HG03175 (cell line): ENCODE results near the gene BLCAP.
"Not testable (repeated sequence)": the region's sequence is repeated elsewhere in the genome, so short reads cannot be mapped to it uniquely, and the experiment has no call there.

Experiments
- ATAC-seq: cut with Tn5 transposase; IDR thresholded peaks from one replicate; pipeline ENCODE4 v1.9.1; 2021; ENCODE audit warnings: mild to moderate bottlenecking, moderate library complexity; ENCODE audit not compliant: unreplicated experiment

The BLCAP gene

DNA sequence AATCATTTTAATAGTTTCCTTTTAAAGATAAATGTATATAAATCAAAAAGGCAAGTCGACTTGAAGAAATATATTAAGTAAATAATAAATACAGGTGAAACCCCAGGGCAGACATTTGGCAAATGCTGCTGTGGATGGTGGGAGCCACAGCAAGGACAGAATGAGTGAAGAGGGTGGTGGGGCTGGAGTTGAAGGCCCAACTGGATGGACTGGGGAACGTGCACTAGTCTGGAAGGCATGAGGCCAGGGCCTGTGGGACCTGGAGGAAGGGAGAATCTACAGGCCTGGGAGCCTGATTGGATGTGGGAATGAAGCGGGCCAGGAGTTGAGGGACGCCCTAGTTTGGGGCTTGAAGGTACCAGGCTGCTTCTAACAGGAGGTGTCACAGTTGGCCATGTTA is 30.6 kb upstream of the BLCAP start:
- no peak for ATAC-seq

DNA sequence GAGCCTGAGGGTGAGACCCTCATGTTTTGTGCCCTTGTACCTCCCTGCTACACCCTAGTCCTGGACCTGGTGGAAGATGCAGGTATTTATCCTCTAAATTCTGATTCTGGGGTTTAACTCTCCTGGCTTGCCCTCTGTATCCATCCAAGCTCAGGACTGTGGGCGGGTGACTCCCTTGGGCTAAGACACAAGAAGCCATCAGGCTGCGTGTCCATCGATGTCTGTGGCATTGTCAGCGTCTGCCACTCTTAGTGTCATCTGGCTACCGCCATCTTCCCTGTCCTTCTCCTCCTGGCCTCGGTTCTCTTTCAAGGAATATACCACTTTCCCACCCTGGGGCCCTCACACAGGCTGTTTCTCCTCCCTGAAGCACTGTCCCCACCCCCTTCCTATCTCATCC is 28.9 kb upstream of the BLCAP start:
- no peak for ATAC-seq

DNA sequence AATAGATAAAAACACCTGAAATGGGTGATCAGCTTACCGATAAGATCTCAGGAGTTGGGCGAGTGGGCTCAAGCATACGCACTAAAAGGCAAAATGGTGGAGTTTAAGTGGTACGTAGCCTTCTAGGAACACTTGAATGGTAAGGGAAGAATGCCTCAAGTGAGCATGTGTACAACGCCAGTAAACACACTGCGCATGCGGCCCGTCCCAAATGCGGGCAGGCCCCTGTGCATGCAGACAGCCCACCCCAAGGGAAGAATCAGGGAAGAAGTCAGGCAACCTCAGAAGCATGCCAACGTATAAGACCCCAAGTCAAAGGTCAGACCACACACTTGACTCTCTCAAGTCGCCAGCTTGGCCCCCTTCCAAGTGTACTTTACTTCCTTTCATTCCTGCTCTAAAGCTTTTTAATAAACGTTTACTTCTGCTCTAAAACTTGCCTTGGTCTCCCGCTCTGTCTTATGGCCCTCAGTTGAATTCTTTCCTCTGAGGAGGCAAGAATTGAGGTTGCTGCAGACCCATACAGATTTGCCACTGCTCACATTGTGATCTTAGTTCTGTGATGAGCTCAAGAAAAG is 27.1 kb upstream of the BLCAP start:
- not testable (repeated sequence) for ATAC-seq

DNA sequence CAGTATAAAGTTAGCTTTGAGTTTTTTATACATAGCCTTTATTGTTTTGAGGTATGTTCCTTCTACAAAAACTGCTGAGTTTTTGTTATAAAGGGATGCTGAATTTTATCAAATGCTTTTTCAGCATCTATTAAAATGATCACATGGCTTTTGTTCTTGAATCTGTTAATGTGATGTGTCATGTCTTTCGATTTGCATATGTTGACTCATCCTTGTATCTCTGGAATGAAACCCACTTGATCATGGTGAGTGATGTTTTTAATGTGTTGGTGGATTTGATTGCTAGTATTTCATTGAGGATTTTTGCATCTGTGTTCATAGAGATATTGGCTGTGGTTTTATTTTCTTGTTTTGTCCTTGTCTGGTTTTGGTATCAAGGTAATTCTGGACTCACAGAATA is 24.7 kb upstream of the BLCAP start:
- no peak for ATAC-seq

DNA sequence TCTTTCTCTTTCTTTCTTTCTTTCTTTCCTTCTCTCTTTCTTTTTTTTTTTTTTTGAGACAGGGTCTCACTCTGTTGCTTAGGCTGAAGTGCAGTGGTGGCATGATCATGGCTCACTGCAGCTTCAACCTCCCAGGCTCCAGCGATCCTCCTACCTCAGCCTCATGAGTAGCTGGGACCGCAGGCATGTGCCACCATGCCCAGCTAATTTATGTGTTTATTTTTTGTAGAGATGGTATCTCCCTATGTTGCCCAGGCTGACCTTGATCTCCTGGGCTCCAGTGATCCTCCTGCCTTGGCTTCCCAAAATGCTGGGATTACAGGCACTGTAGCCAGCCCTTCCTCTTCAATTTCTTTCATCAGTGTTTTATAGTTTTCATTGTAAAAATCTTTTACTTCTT is 24.0 kb upstream of the BLCAP start:
- not testable (repeated sequence) for ATAC-seq

DNA sequence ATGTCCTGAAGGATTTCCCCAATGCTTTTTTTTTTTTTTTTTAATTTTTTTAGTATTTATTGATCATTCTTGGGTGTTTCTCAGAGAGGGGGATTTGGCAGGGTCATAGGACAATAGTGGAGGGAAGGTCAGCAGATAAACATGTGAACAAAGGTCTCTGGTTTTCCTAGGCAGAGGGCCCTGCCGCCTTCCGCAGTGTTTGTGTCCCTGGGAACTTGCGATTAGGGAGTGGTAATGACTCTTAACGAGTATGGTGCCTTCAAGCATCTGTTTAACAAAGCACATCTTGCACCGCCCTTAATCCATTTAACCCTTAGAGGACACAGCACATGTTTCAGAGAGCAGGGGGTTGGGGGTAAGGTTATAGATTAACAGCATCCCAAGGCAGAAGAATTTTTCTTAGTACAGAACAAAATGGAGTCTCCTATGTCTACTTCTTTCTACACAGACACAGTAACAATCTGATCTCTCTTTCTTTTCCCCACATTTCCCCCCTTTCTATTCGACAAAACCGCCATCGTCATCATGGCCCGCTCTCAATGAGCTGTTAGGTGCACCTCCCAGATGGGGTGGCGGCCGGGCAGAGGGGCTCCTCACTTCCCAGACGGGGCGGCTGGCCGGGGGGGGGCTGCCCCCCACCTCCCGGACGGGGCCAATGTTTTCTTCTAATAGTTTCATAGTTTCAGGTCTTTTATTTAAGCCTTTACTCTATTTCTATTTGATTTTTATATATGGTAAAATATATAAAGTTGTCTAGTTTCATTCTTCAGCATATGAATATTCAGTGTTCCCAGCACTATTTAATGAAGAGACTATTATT is 22.6 kb upstream of the BLCAP start:
- ATAC-seq = not testable (repeated sequence)

DNA sequence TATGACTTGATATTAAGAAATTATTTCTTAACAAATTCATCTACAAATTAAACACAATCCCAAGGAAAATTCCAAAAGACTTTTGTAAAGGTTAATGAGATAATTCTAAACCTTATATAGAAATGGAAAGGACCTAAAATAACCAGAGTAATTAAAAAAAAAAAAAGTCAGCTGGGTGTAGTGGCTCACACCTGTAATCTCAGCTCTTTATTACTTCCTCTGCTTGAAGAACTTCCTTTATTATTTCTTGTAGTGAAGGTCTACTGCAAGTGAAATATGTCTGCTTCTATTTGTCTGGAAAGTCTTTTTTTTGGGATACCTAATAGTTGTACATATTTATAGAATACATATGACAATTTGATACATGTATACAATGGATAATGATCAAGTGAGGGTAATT is 20.2 kb upstream of the BLCAP start:
- ATAC-seq = no peak

DNA sequence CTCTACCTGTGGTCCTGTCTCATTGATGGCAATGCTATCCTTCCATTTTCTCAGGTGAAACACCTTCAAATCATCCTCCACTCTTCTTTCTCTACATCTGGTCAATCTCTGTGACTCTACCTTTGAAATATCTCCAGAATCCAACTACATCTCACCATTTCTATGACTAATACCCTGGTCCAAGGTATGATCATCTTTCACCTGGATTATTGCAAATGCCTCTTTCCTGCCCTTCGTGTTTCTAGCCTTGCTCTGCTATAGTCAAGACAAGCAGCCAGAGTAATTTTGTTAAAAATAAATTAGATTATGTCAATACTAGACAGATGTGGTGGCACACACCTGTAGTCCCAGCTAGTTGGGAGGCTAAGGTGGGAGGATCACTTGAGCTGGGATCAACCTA is 17.8 kb upstream of the BLCAP start:
- ATAC-seq = no peak

DNA sequence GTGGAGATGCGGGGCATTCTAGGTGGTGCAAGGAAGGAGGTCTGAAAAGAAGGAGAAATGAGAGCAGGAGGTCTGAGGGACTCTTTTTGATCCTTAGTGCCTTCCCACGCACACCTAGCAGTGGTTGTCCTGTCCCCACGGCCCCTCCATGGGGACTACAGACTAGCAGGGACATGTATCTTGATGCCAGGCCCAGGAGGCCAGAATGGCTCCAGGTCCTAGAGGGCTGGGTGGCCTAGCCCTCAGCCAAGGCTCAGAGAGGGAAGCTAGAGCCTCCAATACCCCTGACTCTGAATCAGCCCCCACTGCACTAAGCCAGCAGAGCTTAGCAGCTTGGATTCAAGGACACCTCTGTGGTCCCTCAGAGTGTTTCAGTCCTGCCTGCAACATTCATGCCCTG is 16.7 kb upstream of the BLCAP start:
- no peak for ATAC-seq

DNA sequence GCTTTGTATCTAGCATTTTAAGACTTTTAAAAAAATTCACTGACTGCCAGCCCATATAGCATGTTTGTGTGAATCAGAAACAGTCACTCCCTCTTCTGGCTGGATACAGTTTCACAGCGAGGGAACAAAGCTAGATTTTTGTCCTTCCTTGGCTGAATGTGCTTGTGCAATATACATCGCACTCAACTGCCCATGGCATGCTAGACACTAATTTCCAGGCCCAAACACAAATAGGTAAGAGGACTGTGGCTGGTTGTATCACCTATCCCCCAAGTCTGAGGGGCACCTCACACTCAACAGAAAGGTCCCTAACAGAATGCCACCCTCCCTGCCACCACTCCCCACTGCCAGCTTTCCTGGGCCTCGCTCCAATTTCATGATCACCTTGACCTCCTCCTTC is 16.2 kb upstream of the BLCAP start:
- ATAC-seq = no peak

DNA sequence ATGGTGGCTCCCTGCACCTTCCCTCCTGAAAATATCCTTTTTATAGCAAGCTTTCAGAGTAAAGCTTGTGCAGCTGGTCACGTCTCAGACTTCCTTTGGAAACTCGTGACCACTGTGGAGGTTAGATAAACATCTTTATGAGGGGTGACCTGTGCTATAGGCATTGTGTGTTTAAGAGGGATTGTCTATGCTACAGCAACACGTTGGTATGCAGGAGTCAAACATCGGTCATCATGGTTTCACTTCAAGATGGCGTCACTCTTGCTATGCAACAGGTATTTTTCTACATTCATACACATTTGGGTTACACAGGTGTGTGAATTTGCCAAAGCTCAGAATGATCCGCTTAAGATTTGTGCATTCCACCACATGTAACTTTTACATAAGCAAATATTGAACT is 14.6 kb upstream of the BLCAP start:
- ATAC-seq = no peak

DNA sequence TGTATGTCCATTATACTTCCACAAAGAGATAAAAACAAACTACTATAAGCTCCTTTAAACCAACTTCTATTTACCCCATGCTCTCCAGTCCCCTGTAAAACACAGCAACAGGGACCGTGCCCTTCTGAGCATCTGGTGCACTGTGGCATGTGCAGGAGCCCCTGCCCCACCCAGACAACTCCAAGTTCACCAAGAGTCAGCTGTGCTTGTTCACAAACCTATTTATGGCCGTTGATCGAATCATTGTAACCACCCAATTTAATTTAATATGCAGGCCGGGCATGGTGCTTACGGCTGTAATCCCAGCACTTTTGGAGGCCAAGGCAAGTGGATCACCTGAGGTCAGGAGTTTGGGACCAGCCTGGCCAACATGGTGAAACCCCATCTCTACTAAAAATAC is 13.7 kb upstream of the BLCAP start:
- no peak for ATAC-seq

DNA sequence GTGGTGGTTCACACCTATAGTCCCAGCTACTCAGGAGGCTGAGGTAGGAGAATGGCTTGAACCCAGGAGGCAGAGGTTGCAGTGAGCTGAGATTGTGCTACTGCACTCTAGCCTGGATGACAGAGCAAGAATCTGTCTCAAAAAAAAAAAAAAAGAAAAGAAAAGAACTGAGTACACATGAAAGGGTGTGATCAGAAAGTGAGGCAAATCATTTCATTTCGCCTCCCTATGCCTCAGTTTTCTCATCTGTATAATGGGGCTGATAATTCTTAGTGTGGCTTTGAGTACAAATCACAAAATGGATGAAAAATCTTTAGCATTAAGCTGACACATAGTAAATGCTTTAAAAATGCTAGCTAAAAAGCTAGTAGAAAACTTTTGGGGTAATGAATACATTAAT is 13.2 kb upstream of the BLCAP start:
- not testable (repeated sequence) for ATAC-seq

DNA sequence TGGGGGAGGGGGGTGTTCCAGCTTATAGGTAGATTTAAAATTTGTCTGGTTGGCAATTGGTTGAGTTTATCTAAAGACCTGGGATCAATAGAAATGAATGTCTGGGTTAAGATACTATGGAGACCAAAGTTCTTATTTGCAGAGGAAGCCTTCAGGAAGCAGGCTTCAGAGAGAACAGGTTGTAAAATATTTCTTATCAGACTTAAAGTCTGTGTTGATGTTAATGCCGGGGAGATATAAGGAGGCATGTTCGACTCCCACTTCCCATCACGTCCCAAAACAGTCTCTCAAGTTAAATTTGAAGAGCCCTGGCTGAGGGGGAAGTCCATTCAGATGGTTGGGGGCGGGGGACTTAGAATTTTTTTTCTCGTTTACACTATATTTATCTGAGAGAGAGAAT is 12.3 kb upstream of the BLCAP start:
- ATAC-seq = no peak

DNA sequence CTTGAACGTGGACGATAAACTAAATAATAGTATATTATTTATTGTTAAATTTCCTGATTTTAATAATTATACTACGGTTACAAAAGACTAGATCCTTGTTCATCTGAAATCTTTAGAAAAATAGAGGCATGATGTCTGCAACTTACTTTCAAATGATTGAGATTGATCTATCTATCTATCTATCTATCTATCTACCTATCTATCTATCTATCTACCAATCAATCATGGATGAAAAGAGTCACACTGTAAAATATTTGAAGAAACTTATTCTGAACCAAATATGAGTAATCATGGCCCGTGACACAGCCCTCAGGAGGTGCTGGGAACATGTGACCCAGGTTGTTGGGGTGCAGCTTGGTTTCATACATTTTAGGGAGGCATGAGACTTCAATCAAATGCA is 11.7 kb upstream of the BLCAP start:
- ATAC-seq = no peak

DNA sequence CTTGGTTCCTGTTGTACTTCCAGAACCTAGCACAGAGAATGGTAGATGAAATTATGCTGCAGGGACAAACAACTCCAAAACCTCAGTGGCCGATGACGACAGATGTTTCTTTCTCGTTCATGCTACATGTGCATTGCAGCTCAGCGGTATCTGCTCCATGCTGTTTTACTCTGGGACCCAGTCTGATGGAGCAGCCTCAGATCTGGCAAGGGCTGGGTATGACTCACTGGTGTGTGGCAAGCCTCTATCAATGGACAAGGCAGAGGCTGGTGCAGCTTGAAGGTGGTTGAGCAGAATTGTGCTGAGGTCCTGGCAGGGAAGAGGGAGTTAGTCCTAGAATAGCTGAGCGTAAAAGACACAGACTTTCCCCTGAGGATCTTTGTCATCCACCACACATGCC is 10.3 kb upstream of the BLCAP start:
- ATAC-seq = no peak

DNA sequence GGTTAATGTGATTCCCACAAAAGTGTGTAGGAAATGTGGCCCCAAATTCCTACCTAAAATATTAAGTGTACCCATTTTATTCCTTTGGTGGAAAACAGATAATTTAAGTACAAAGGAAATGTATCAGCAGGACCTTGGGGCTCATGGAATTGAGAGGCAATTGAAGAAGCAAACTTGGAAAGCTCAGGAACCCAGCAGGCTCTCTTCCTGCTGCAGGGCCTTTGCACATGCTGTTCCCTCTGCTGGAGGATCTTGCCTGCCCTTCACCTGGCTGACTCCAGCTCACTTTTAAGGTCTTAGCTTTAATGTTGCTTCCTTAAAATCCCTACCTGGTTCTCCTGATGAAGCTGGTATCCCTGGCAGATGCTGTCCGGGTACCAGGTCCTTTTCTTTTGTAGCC is 9.8 kb upstream of the BLCAP start:
- ATAC-seq = no peak

DNA sequence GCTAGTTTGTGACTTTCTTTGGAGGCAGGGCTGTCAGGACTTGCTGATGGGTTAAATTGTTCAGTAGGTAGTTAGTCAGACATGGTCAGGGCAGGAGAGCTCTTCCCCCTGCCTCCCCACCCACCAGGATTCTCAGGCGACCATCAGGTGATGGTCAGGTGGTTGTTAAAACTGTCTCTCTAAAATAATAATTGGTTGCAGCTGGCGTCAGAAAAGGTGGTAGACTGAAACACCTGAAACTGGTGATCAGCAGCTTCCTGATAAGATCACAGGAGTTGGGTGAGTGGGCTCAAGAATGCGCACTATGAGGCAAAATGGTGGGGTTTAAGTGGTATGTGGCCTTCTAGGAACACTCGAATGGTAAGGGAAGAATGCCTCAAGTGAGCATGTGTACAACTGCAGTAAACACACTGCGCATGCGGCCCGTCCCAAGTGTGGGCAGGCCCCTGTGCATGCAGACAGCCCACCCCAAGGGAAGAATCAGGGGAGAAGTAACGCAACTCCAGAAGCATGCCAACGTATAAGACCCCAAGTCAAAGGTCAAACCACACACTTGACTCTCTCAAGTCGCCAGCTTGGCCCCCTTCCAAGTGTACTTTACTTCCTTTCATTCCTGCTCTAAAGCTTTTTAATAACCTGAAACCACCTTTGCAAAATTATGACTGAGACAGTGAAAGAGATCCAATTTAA is 7.9 kb upstream of the BLCAP start:
- no peak for ATAC-seq

DNA sequence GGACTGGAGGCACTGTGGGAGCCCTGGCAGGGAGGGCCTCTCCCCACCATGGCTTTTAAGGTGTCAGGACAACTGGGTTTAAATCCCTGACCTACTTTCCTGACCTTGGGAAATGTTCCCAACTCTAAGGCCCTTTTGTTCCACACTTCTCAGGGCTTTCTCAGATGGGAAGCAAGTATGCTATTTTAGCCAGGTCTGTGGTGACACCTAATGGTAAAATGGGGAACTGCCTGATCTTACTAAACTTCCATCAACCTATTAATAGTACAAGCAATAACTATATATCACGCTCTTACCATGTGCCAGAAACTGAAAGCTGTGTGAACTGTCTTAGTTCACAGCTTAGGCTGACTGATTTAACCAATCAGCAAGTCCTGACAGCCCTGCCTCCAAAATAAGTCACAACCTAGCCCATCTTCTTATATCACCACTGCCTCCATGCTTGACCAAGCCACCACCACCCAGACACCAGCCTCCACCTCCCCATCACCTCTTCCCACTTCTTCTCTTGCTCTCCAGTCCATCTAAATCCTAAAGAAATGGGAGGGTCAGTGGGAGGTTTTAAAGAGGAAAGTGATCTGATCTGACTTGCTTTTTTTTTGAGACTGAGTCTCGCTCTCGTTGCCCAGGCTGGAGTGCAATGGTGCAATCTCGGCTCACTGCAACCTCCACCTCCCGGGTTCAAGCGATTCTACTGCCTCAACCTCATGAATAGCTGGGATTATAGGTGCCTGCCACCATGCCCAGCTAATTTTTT is 6.9 kb upstream of the BLCAP start:
- ATAC-seq = peak; percentile 91

DNA sequence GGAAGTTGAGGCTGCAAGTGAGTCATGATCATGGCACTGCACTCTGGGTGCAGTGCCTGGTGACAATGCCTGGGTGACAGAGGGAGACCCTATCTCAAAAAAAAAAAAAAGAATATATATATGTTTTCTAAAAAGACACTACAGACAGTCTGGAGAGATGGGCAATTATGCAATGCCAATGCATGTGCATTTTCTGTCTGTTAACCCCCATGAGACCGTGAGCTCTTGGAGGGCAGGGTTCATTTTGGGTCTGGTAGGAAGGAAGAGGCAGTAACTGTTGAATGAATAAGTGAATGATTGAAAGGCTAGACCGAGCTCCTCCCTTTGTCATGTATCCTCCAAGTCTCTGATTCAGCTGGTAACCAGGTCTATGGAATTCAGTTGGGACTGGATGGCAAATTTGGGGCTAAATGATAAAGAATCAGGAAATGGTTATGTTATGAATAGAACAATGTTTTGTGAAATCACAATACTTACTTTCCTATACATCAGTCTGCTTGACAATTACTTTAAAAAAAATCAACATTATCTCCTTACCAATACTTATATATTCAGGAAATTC is 5.6 kb upstream of the BLCAP start:
- ATAC-seq = no peak

DNA sequence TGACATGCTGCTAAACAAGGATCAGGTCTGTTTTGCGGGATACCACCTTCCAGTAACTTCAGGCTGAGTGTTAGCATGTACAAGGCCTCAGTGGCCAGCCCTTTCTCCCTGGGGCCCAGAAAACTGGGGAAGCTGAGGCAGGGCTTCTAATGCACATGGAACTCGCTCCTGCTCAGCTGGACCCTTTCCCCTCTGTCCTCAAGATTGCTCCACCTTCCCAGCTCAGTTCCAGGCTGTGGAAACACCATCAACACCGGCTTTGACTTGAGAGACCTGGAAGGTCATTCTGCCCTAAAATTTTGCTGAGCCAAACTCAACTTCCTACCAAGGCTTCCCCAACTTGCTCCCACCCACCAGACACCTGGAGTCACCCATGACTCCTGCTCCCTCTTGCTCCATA is 4.2 kb upstream of the BLCAP start:
- no peak for ATAC-seq
